Activated naive CD8-positive, alpha-beta T cell treated with anti-CD3 and anti-CD28 coated beads, Interleukin-2, amount 50 U/mL, for 24 hours (primary cell): ENCODE results near the gene RAB8A.

Experiments
- ATAC-seq: fragments of 150-1000 bp; cut with Tn5 transposase; one replicate; pipeline ENCODE4 v1.10.0; 2021
- DNase-seq: peaks from one replicate; pipeline ENCODE4 v3.0.0; 2021
- H3K27ac Mint-ChIP-seq: one replicate; pipeline ENCODE4 v1.8.0; 2021; ENCODE audit warnings: mild to moderate bottlenecking, mixed read lengths
- H3K27me3 Mint-ChIP-seq: one replicate; pipeline ENCODE4 v1.8.0; 2021; ENCODE audit warnings: mixed read lengths
- H3K36me3 Mint-ChIP-seq: one replicate; pipeline ENCODE4 v1.8.0; 2021; ENCODE audit warnings: low read depth, mixed read lengths
- H3K4me1 Mint-ChIP-seq: one replicate; pipeline ENCODE4 v1.8.0; 2021; ENCODE audit warnings: mixed read lengths
- H3K4me3 Mint-ChIP-seq: one replicate; pipeline ENCODE4 v1.8.0; 2021; ENCODE audit warnings: mild to moderate bottlenecking, moderate library complexity, mixed read lengths
- H3K9me3 Mint-ChIP-seq: one replicate; pipeline ENCODE4 v1.8.0; 2021; ENCODE audit warnings: mixed read lengths

RAB8A gene

GRCh38 chr19:16135430-16136127 lies 23.9 kb downstream of the RAB8A start:
- Mint-ChIP-seq H3K4me1 (peaks cover 13% of the 10 kb centered on the region), H3K27ac (no peak overlapping the region), H3K36me3 (peaks cover 44% of the 10 kb centered on the region), H3K4me3 (no peak overlapping the region), H3K9me3 (peaks cover 10% of the 10 kb centered on the region), H3K27me3 (no peaks in the 10 kb centered on the region)
- DNase-seq (no peak), ATAC-seq (no peak)

- Mint-ChIP-seq H3K36me3 (peaks cover 36% of the 10 kb centered on the region), H3K4me3 (no peak overlapping the region), H3K27ac (no peak overlapping the region), H3K9me3 (peaks cover 6% of the 10 kb centered on the region), H3K4me1 (peaks cover 17% of the 10 kb centered on the region), H3K27me3 (no peaks in the 10 kb centered on the region)
- DNase-seq (no peak), ATAC-seq (no peak)
These were observed 24.7 kb downstream of the RAB8A start for GRCh38 chr19:16136185-16136999.

GRCh38 chr19:16139752-16140151 lies 28.1 kb downstream of the RAB8A start:
- Mint-ChIP-seq H3K36me3 (peaks cover 4% of the 10 kb centered on the region), H3K4me3 (no peak overlapping the region), H3K27ac (peak overlapping the region; percentile 1), H3K27me3 (peaks cover 2% of the 10 kb centered on the region), H3K9me3 (no peaks in the 10 kb centered on the region), H3K4me1 (peaks cover 36% of the 10 kb centered on the region)
- no peak for ATAC-seq
- DNase-seq: no peak

- Mint-ChIP-seq H3K27me3 (peaks cover 2% of the 10 kb centered on the region), H3K4me3 (no peak overlapping the region)
These were observed 29.4 kb downstream of the RAB8A start for GRCh38 chr19:16141043-16141442.

GRCh38 chr19:16142032-16142580 lies 30.4 kb downstream of the RAB8A start:
- Mint-ChIP-seq H3K4me3 (peak overlapping the region; percentile 21), H3K27me3 (peaks cover 2% of the 10 kb centered on the region), H3K4me1 (peaks cover 53% of the 10 kb centered on the region), H3K9me3 (no peaks in the 10 kb centered on the region), H3K27ac (no peak overlapping the region), H3K36me3 (peaks cover 3% of the 10 kb centered on the region)
- DNase-seq (no peak), ATAC-seq (no peak)

More at GRCh38 chr19:16141043-16141442, 29.4 kb downstream of the RAB8A start:
- DNase-seq (no peak), ATAC-seq (no peak)
- Mint-ChIP-seq H3K4me1 (peaks cover 47% of the 10 kb centered on the region), H3K36me3 (peaks cover under 1% of the 10 kb centered on the region), H3K27ac (peak overlapping the region; percentile 7), H3K9me3 (no peaks in the 10 kb centered on the region)

- DNase-seq (peak; percentile 78), ATAC-seq (peak; percentile 94)
- Mint-ChIP-seq H3K36me3 (peaks cover 3% of the 10 kb centered on the region), H3K4me1 (peaks cover 52% of the 10 kb centered on the region), H3K27me3 (peaks cover 2% of the 10 kb centered on the region), H3K27ac (peak within 1 kb of the TSS; percentile 96), H3K9me3 (no peaks in the 10 kb centered on the region), H3K4me3 (peak within 1 kb of the TSS; percentile 94)
These were observed 31.9 kb downstream of the RAB8A start, which contains the start of gene HSH2D for GRCh38 chr19:16143399-16144215. Gene HSH2D, plus strand, starts transcription at chr19:16143685. Its CDS starts 5,066 bp downstream, at chr19:16148751.

GRCh38 chr19:16144216-16144581 lies 32.5 kb downstream of the RAB8A start:
- Mint-ChIP-seq H3K9me3 (no peaks in the 10 kb centered on the region), H3K27ac (peak overlapping the region; percentile 96), H3K4me1 (peaks cover 51% of the 10 kb centered on the region), H3K36me3 (peaks cover 3% of the 10 kb centered on the region), H3K4me3 (peak overlapping the region; percentile 94), H3K27me3 (peaks cover 2% of the 10 kb centered on the region)
- DNase-seq (no peak), ATAC-seq (peak; percentile 21)

GRCh38 chr19:16146112-16146511 lies 34.4 kb downstream of the RAB8A start:
- peaks cover 3% of the 10 kb centered on the region for H3K36me3 Mint-ChIP-seq
- H3K4me3 Mint-ChIP-seq: peak overlapping the region; percentile 39
- H3K27ac Mint-ChIP-seq: no peak overlapping the region
- H3K9me3 Mint-ChIP-seq: no peaks in the 10 kb centered on the region
- ATAC-seq: no peak
- H3K4me1 Mint-ChIP-seq: peaks cover 43% of the 10 kb centered on the region
- peaks cover 2% of the 10 kb centered on the region for H3K27me3 Mint-ChIP-seq
- no peak for DNase-seq

GRCh38 chr19:16148443-16149229 lies 36.9 kb downstream of the RAB8A start:
- H3K4me3 Mint-ChIP-seq: no peak overlapping the region
- peak overlapping the region; percentile 46 for H3K27ac Mint-ChIP-seq
- H3K4me1 Mint-ChIP-seq: peaks cover 30% of the 10 kb centered on the region
- ATAC-seq (no peak), DNase-seq (no peak)
- peaks cover 15% of the 10 kb centered on the region for H3K36me3 Mint-ChIP-seq
- no peaks in the 10 kb centered on the region for H3K9me3 Mint-ChIP-seq
- H3K27me3 Mint-ChIP-seq: no peaks in the 10 kb centered on the region

GRCh38 chr19:16153582-16154336 lies 42.1 kb downstream of the RAB8A start:
- DNase-seq (no peak), ATAC-seq (no peak)
- Mint-ChIP-seq H3K4me1 (peaks cover 8% of the 10 kb centered on the region), H3K4me3 (no peak overlapping the region), H3K27ac (no peak overlapping the region), H3K36me3 (peaks cover 38% of the 10 kb centered on the region), H3K27me3 (no peaks in the 10 kb centered on the region), H3K9me3 (no peaks in the 10 kb centered on the region)

GRCh38 chr19:16154557-16154956 lies 42.9 kb downstream of the RAB8A start:
- Mint-ChIP-seq H3K4me1 (peaks cover 7% of the 10 kb centered on the region), H3K27me3 (no peaks in the 10 kb centered on the region), H3K36me3 (peaks cover 38% of the 10 kb centered on the region), H3K27ac (no peak overlapping the region), H3K9me3 (no peaks in the 10 kb centered on the region), H3K4me3 (no peak overlapping the region)
- DNase-seq (no peak), ATAC-seq (no peak)

GRCh38 chr19:16155128-16155527 lies 43.4 kb downstream of the RAB8A start:
- Mint-ChIP-seq H3K4me1 (peaks cover 9% of the 10 kb centered on the region), H3K9me3 (no peaks in the 10 kb centered on the region), H3K36me3 (peaks cover 38% of the 10 kb centered on the region), H3K4me3 (no peak overlapping the region), H3K27me3 (no peaks in the 10 kb centered on the region), H3K27ac (peak overlapping the region; percentile 62)
- DNase-seq: no peak
- ATAC-seq: no peak

GRCh38 chr19:16156904-16157303 lies 45.2 kb downstream of the RAB8A start:
- ATAC-seq (no peak), DNase-seq (no peak)
- H3K4me1 Mint-ChIP-seq: peaks cover 27% of the 10 kb centered on the region
- peaks cover 36% of the 10 kb centered on the region for H3K36me3 Mint-ChIP-seq
- no peak overlapping the region for H3K4me3 Mint-ChIP-seq
- H3K27ac Mint-ChIP-seq: peak overlapping the region; percentile 39
- no peaks in the 10 kb centered on the region for H3K27me3 Mint-ChIP-seq
- H3K9me3 Mint-ChIP-seq: no peaks in the 10 kb centered on the region
